Liver (tissue), 3 donors: ENCODE measurements around the gene GPR107.

Experiments
- ATF3 ChIP-seq: IDR thresholded peaks from 2 replicates; pipeline ENCODE4 v1.6.1; 2016; ENCODE audit warnings: antibody characterized with exemption
- CTCF ChIP-seq: fragments of 150-350 bp; IDR thresholded peaks from 2 replicates; pipeline ENCODE4 v1.5.1; 2017; ENCODE audit warnings: improper control_type of control experiment, low read depth, low read length; ENCODE audit not compliant: missing input control
- GABPA ChIP-seq, 2 donors: IDR thresholded peaks in 1 of 2; conservative IDR thresholded peaks in 1 of 2; 2 replicates each; pipeline ENCODE4 v1.6.1; 2016; ENCODE audit warnings: antibody characterized with exemption in 2 of 2, mild to moderate bottlenecking in 1 of 2, moderate library complexity in 1 of 2
- JUND ChIP-seq, 2 donors: IDR thresholded peaks; 2 replicates each; pipeline ENCODE4 v1.6.1; 2016; ENCODE audit warnings: antibody characterized with exemption in 2 of 2
- ZBTB33 ChIP-seq: IDR thresholded peaks from 2 replicates; pipeline ENCODE4 v1.6.1; 2016; ENCODE audit warnings: antibody characterized with exemption
- TF ChIP-seq, protein P1 (sequence below): IDR thresholded peaks from 2 replicates; pipeline ENCODE4 v1.6.1; 2016; ENCODE audit warnings: antibody characterized with exemption
- donor health status: healthy.
- donor health status: healthy.

GRCh38 chr9:130040984-130041647, 12.6 kb upstream of the GPR107 start:
- TF ChIP-seq CTCF (no peak), ZBTB33 (no peak), GABPA (IDR thresholded peaks at IDR 0.05 in 1 of 2, conservative IDR thresholded peaks at IDR 0.05 in 1 of 2) (no peak), JUND (IDR thresholded peaks at IDR 0.05) (no peak), ATF3 (no peak)
- TF ChIP-seq, protein P1, sequence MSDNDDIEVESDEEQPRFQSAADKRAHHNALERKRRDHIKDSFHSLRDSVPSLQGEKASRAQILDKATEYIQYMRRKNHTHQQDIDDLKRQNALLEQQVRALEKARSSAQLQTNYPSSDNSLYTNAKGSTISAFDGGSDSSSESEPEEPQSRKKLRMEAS = no peak
